GM12891 (cell line): ENCODE results near the gene SLC34A1.
A peak's percentile ranks its signal among the peaks of the same experiment; 100 is the strongest.
"Not testable (repeated sequence)": the region's sequence is repeated elsewhere in the genome, so short reads cannot be mapped to it uniquely, and the experiment has no call there.

ENCODE experiments used
- DNase-seq: peaks from one replicate; pipeline ENCODE4 v3.0.0; 2011; ENCODE audit warnings: low spot score; ENCODE audit not compliant: insufficient read length
- FAIRE-seq: peaks from 2 replicates; lab custom pipeline; 2011; peaks lifted over from hg19 to GRCh38; lab: Jason Lieb, UNC
- PAX5 ChIP-seq: IDR thresholded peaks from 2 replicates; pipeline ENCODE4 v1.6.1; 2011; ENCODE audit warnings: low read length, moderate library complexity, mild to moderate bottlenecking; ENCODE audit not compliant: insufficient read depth, severe bottlenecking
- POLR2A ChIP-seq: IDR thresholded peaks from 2 replicates; pipeline ENCODE4 v1.6.1; 2011; ENCODE audit warnings: low read depth, low read length, control low read depth
- POLR2AphosphoS5 ChIP-seq: IDR thresholded peaks from 2 replicates; pipeline ENCODE4 v1.6.1; 2011; ENCODE audit warnings: low read depth, low read length, control low read depth
- POU2F2 ChIP-seq: IDR thresholded peaks from 2 replicates; pipeline ENCODE4 v1.6.1; 2011; ENCODE audit warnings: low read depth, mild to moderate bottlenecking, control low read depth, low read length, moderate library complexity
- SPI1 ChIP-seq: IDR thresholded peaks from 2 replicates; pipeline ENCODE4 v1.6.1; 2011; ENCODE audit warnings: low read depth, low read length, control low read depth
- TAF1 ChIP-seq: IDR thresholded peaks from 2 replicates; pipeline ENCODE4 v1.6.1; 2011; ENCODE audit warnings: low read depth, low read length, control low read depth

The SLC34A1 gene

DNA sequence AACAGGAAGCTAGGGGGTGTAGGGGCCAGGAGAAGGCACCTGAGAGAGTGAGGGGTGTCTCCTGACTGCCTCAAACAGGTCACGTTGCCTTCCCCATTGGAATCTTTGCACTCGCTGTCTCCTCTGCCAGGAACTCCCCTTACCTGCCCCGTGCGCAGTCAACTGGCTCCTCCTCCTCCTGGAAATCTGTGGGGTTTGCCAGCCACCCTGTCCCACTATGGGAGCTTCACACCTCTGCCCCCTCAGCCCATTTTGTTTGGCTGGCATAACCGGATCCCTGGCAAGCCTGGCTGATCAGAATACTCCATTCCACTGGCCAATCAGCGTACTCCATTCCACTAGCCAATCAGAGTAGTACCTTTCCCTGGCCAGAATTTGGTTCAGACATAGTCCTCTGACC lies 10.4 kb upstream of the SLC34A1 start:
- TF ChIP-seq PAX5 (no peak), TAF1 (no peak), POLR2A (no peak), POLR2AphosphoS5 (no peak), SPI1 (no peak), POU2F2 (no peak)
- DNase-seq, result no peak
- no peak for FAIRE-seq

DNA sequence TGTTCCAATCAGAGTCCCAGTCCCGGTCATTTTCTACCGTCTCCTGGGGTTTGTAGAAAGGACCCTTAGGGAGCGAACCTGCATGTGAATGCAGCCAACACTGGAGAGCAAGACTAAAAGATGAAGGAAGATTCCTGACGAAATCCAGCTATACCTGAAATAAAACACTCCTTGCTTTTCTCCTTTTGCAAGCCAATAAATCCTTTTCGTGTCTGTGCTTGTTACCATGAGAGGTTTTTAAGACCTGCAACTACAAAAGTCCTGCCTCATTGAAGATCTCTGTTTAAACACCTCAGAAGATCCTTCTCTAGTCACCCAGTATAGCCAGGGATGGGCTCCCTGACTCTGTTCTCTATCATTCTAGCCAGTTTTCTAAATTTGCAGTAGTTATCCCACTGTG lies 10.0 kb upstream of the SLC34A1 start:
- FAIRE-seq (no peak), DNase-seq (no peak)
- no peak for TF ChIP-seq POU2F2
- no peak for TF ChIP-seq POLR2AphosphoS5
- no peak for TF ChIP-seq POLR2A

- DNase-seq, FAIRE-seq: not testable (repeated sequence)
Observed at GRCh38 chr5:177375516-177375915, 8.7 kb upstream of the SLC34A1 start.

- TF ChIP-seq POLR2A (no peak), POLR2AphosphoS5 (no peak)
- FAIRE-seq (no peak), DNase-seq (no peak)
Observed at GRCh38 chr5:177376107-177376506, 8.1 kb upstream of the SLC34A1 start.

- FAIRE-seq (no peak), DNase-seq (no peak)
- TF ChIP-seq POLR2A (no peak), SPI1 (no peak), PAX5 (no peak), POLR2AphosphoS5 (no peak), POU2F2 (no peak), TAF1 (no peak)
Observed at GRCh38 chr5:177377851-177378776, 6.1 kb upstream of the SLC34A1 start.

DNA sequence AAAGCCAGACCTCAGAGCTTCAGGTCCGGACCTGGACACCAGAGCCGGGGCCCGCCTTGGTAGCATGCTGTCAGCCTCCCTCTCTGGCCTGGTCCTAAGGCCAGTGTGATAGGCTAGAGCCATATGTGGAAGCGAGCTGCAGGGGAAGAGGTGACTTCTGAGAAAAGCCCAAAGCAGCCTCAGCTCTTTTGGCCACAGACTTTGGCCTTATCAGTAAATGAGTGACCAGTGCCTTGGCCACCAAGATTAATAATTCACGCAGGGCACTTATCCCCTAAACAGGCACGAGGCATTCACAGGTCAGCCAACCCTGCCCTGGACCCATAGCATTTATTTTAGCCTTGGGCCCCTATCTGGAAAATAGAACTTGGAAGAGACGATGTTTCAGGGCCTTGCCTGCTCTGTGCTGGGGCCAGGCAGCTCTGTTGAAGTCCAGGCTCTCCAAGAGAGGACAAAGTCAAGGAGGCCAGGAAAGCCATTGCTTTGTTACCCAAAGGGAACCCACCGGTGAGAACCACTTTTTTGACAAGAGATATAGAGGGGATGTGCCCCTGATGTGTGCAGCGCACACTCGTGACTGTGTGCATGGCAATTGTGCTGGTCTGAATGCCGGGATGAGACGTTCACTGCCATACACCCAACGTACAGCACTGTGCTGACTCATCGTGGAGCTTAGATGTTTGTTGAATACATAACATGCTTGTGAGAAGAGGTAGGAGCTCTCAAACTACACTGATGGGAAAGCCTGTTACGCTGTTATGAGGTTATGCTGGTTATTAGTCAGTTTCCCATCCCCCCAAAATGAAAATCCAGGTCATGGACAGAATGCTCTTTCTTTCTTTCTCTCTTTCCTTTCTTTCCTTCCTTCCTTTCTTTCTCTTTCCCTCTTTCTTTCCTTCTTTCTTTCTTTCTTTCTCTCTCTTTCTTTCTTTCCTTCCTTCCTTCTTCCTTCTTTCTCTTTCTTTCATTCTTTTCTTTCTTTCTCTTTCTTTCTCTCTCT lies 5.0 kb upstream of the SLC34A1 start:
- TF ChIP-seq POLR2A (no peak), PAX5 (no peak), TAF1 (no peak), SPI1 (no peak)
- peak; percentile 71 for FAIRE-seq
- DNase-seq, result no peak

DNA sequence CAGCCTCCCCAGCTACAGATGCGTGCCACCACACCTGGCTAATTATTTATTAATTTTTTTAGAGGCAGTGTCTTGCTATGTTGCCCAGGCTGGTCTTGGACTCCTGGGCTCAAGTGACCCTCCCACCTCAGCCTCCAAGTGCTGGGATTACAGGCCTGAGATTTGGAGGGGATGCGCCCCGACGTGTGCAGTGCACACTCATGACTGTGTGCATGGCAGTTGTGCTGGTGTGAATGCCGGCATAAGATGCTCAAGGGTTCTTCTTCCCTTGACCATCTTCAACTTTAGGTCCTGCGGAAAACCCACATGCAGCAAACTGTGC lies 3.5 kb upstream of the SLC34A1 start:
- FAIRE-seq (no peak), DNase-seq (no peak)
- TF ChIP-seq TAF1 (no peak), POU2F2 (no peak), SPI1 (no peak), POLR2AphosphoS5 (no peak), POLR2A (no peak), PAX5 (no peak)

DNA sequence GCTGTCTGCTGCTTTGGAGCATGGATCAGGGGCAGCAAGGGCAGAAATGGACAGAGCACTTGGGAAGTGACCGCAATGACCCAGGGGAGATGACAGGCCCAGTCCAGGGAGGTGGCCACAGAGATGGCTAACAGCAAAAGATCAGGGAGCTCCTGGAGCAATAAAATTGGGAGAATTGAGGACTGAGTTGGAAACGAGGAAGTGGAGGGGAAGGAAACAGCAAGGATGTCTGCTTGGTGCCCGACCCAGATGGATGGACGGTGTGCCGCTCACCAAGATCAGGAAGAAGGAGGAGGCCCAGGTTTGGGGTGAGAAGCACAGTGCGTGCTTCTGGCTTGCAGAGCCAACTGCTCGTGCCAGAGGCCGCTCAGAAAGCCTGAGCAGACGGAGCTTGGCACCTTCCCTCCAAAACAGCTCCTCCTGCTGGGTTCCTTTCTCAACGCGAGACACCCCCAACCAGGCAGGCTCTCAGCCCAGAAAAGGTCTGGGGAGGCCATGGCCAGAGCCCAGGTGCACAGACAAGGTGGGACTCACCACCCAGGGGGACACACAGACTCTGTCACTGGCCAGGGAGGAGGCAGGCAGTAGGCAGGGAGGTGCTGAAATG lies 1.7 kb upstream of the SLC34A1 start:
- FAIRE-seq (peak; percentile 16), DNase-seq (no peak)
- TF ChIP-seq SPI1 (0 out of 2 replicates have a peak, but pooled peaks have one; percentile 6), TAF1 (no peak)

DNA sequence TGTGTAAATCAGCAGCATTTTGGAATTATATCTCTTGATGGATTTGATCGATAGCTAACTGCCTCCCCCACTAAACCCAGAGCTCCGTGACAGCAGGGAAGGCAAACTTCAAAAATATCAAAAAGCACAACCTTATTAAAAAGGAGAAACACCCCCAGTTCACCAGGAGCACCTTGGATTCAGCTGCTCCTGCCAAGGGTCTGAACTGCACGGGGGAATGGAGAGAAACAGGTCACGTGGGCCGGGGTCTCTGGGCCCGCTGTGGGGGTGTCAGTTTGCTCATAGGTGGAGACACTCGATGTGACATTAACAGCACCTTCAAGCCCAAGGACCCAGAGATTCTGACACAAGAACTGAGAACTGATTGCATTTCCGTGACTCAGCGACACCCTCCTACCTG lies 1.1 kb upstream of the SLC34A1 start:
- FAIRE-seq, result no peak
- DNase-seq, result no peak
- TF ChIP-seq POLR2AphosphoS5 (no peak), POU2F2 (no peak), TAF1 (no peak), PAX5 (no peak)

DNA sequence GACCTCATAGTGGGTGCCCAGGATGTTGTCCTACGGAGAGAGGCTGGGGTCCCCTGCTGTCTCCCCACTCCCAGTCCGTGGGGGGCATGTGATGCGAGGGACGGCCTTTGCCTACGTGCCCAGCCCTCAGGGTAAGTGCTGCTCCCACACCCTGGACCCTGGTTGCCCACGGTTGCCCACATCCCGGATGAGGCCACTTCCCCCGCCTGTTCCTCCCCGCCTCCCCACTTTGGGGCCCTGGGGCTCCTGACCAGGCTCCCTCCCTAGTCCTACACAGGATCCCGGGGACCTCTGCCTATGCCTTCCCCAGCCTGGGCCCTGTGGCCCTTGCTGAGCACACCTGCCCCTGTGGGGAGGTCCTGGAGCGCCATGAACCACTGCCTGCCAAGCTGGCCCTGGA lies 1.5 kb downstream of the SLC34A1 start:
- TF ChIP-seq TAF1, result no peak
- TF ChIP-seq POLR2A, result no peak
- no peak for TF ChIP-seq POLR2AphosphoS5
- no peak for TF ChIP-seq SPI1
- no peak for TF ChIP-seq POU2F2
- no peak for TF ChIP-seq PAX5
- DNase-seq (no peak), FAIRE-seq (no peak)

DNA sequence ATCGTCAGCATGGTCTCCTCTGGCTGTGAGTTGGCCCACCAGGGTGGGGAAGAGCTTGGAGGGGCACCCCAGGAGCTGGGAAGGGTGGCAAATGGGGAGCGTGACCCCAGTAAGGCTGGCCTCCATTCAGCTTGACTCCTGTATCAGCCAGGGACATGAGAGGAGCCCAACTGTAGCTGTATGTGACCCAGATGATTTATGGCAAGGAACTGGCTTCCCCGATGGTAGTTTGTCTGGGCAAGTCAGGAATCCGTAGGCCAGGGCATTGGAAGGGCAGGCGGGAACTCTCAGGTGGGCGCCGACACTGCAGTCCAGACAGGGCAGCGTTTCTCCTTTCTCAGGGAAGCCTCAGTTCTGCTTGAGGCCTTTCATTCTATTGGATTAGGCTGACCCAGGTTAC lies 2.3 kb downstream of the SLC34A1 start:
- DNase-seq (no peak), FAIRE-seq (no peak)
- TF ChIP-seq SPI1 (no peak), POU2F2 (no peak), TAF1 (no peak), POLR2AphosphoS5 (no peak), PAX5 (no peak), POLR2A (no peak)
